Psoas muscle (tissue), 8 donors: Measurements from ENCODE around the gene COL4A1. TPM values are rescaled to one million over a fixed set of nuclear protein-coding genes. Genes with fewer than 3 reads are reported as not detected.

Source experiments
- ATAC-seq, 4 donors: fragments of 200-7000 bp; cut with Tn5 transposase; one replicate each; pipeline ENCODE4 v1.9.1; 2020; ENCODE audit warnings: moderate library complexity in 3 of 4, mild to moderate bottlenecking in 2 of 4
- DNase-seq, 2 donors: peaks; one replicate each; pipeline ENCODE4 v3.0.0-alpha.2; 2020
- H3K27ac ChIP-seq: fragments of 200-600 bp; one replicate; pipeline ENCODE4 v1.8.0; 2022
- H3K27me3 ChIP-seq, 3 donors: fragments of 200-600 bp in 1 of 3; one replicate each; pipeline versions ENCODE4 v1.6.1 to v1.8.0; 2013 to 2022; ENCODE audit warnings: low read length in 2 of 3, mild to moderate bottlenecking in 2 of 3, moderate library complexity in 1 of 3; ENCODE audit not compliant: insufficient read depth in 3 of 3
- H3K36me3 ChIP-seq, 2 donors: fragments of 200-600 bp in 1 of 2; one replicate each; pipeline versions ENCODE4 v1.6.1 to v1.8.0; 2013 to 2022; ENCODE audit warnings: low read depth in 1 of 2, mild to moderate bottlenecking in 1 of 2, moderate library complexity in 1 of 2; ENCODE audit not compliant: insufficient read depth in 1 of 2
- H3K4me1 ChIP-seq: fragments of 200-600 bp; one replicate; pipeline ENCODE4 v1.8.0; 2022
- H3K4me3 ChIP-seq: fragments of 200-600 bp; one replicate; pipeline ENCODE4 v1.8.0; 2022; ENCODE audit warnings: mild to moderate bottlenecking
- H3K9me3 ChIP-seq: fragments of 200-600 bp; one replicate; pipeline ENCODE4 v1.8.0; 2022
- CTCF ChIP-seq: fragments of 200-600 bp; IDR thresholded peaks from one replicate; pipeline ENCODE4 v1.8.0; 2022; ENCODE audit warnings: antibody characterized with exemption
- WGBS, 3 donors: extraction: QIAGEN DNeasy Blood & Tissue Kit; methylation state at CpG; one replicate each; pipeline versions ENCODE4 v1.1.6 to v1.1.7; 2013; 5-methylcytosine and 5-hydroxymethylcytosine counted together
- intact Hi-C, 2 donors: fragments of 100-400 bp; cut with DNase I; formaldehyde crosslinking; loops; one replicate each; pipeline versions ENCODE4 v1.11.0 to v1.14.2; 2022
- polyA plus RNA-seq, 3 donors: library from polyadenylated mRNA; stranded (reverse); fragments of 200-250 nt; gene quantifications; one replicate each; pipeline ENCODE4 v1.2.3, GENCODE V29; 2013
- total RNA-seq, 4 donors: library from RNA; stranded (reverse); fragmentation: NEBNext Ultra II Directional in 2 of 4; extraction: Animal tissue kit (Norgen Biotek cat#: 25700) in 2 of 4; gene quantifications; one replicate each; pipeline versions ENCODE4 v1.2.1 to v1.2.4, GENCODE V29; 2021 to 2023
- donor health status: healthy with polysubstance abuse.
- donor health status: DM: no; HTN: no; CAD: no; lungs with moderate emphysema.
- donor health status: Bipolar disorder and iron deficiency.
- donor health status: healthy.
- donor health status: DM: yes; HTN: yes; CAD: no.
- donor health status: DM: no; HTN: no; CAD: no.
- donor health status: DM: no; HTN: no; CAD: no.
- donor health status: DM: yes; HTN: yes; CAD: no.

COL4A1 gene
- total and polyA plus RNA-seq, 7 donors, result 39.0 to 127 (median 97.0) TPM

- no peak for DNase-seq
- ATAC-seq, result no peak
- H3K4me1 ChIP-seq, result peaks cover 16% of the 10 kb centered on the region
- H3K4me3 ChIP-seq, result no peak overlapping the region
- intact Hi-C loops, result no loop called here
- WGBS, 3 donors, result 88 to 93% (median 92%) methylated on average over 10 of the region's 10 CpGs
- no peak for TF ChIP-seq CTCF
- no peaks in the 10 kb centered on the region for H3K9me3 ChIP-seq
- H3K27me3 ChIP-seq, result peaks cover 0 to 1% (median 0%) of the 10 kb centered on the region in 3 donors
- peak overlapping the region; percentile 79 for H3K27ac ChIP-seq
- H3K36me3 ChIP-seq, result no peaks in the 10 kb centered on the region
These were observed 173.3 kb downstream of the COL4A1 start for GRCh38 chr13:110133425-110134235.

- H3K4me1 ChIP-seq, result peaks cover 15% of the 10 kb centered on the region
- intact Hi-C loops, result no loop called here
- no peak for DNase-seq
These were observed 174.6 kb downstream of the COL4A1 start for GRCh38 chr13:110132225-110132982.

GRCh38 chr13:110131424-110131823 is 175.5 kb downstream of the COL4A1 start:
- 78 to 85% (median 83%) methylated on average over 11 of the region's 11 CpGs for WGBS, 3 donors
- Histone ChIP-seq H3K36me3 (no peaks in the 10 kb centered on the region), H3K9me3 (no peaks in the 10 kb centered on the region), H3K4me1 (peaks cover 13% of the 10 kb centered on the region), H3K4me3 (no peak overlapping the region), H3K27me3 (peaks cover 0 to 1% (median 0%) of the 10 kb centered on the region in 3 donors), H3K27ac (no peak overlapping the region)
- no peak for TF ChIP-seq CTCF
- ATAC-seq (no peak), DNase-seq (no peak)
- intact Hi-C loops, result no loop called here

More at GRCh38 chr13:110132225-110132982, 174.6 kb downstream of the COL4A1 start:
- no peaks in the 10 kb centered on the region for H3K9me3 ChIP-seq
- H3K27me3 ChIP-seq, result peaks cover 0 to 1% (median 0%) of the 10 kb centered on the region in 3 donors
- H3K4me3 ChIP-seq, result no peak overlapping the region
- peak overlapping the region; percentile 41 for H3K27ac ChIP-seq
- no peak for TF ChIP-seq CTCF
- 62 to 70% (median 63%) methylated on average over 16 of the region's 16 CpGs for WGBS, 3 donors
- ATAC-seq, result no peak
- H3K36me3 ChIP-seq, result no peaks in the 10 kb centered on the region

- Histone ChIP-seq H3K4me3 (peak overlapping the region; percentile 19), H3K36me3 (no peaks in the 10 kb centered on the region), H3K27me3 (peaks cover 0 to 1% (median 0%) of the 10 kb centered on the region in 3 donors), H3K4me1 (peaks cover 21% of the 10 kb centered on the region), H3K27ac (peak overlapping the region; percentile 69), H3K9me3 (no peaks in the 10 kb centered on the region)
- intact Hi-C loops, result no loop called here
- ATAC-seq (no peak), DNase-seq (no peak)
- 80 to 91% (median 80%) methylated on average over 3 of the region's 3 CpGs for WGBS, 3 donors
- no peak for TF ChIP-seq CTCF
These were observed 176.5 kb downstream of the COL4A1 start for GRCh38 chr13:110130431-110130830.
